Endothelial cell (in vitro differentiated cells): ENCODE results near the gene THBS1. TPM values are rescaled to one million over a fixed set of nuclear protein-coding genes. Genes with fewer than 3 reads are reported as not detected.
A peak's percentile ranks its signal among the peaks of the same experiment; 100 is the strongest.

Source experiments
- DNase-seq: peaks from one replicate; pipeline ENCODE4 v3.0.0; 2021; ENCODE audit warnings: low spot score
- H3K27ac Mint-ChIP-seq: one replicate; pipeline ENCODE4 v1.8.0; 2021; ENCODE audit warnings: mixed read lengths, inconsistent platforms; ENCODE audit not compliant: unreplicated experiment
- H3K27me3 Mint-ChIP-seq: one replicate; pipeline ENCODE4 v1.8.0; 2021; ENCODE audit warnings: mild to moderate bottlenecking, moderate library complexity, mixed read lengths, inconsistent platforms; ENCODE audit not compliant: unreplicated experiment
- H3K36me3 Mint-ChIP-seq: one replicate; pipeline ENCODE4 v1.8.0; 2021; ENCODE audit warnings: mild to moderate bottlenecking, low read depth, mixed read lengths, inconsistent platforms; ENCODE audit not compliant: unreplicated experiment
- H3K4me1 Mint-ChIP-seq: one replicate; pipeline ENCODE4 v1.8.0; 2021; ENCODE audit warnings: mild to moderate bottlenecking, mixed read lengths, inconsistent platforms; ENCODE audit not compliant: unreplicated experiment
- H3K4me3 Mint-ChIP-seq: one replicate; pipeline ENCODE4 v1.8.0; 2021; ENCODE audit warnings: mild to moderate bottlenecking, mixed read lengths, inconsistent platforms; ENCODE audit not compliant: unreplicated experiment
- H3K9me3 Mint-ChIP-seq: one replicate; pipeline ENCODE4 v1.8.0; 2021; ENCODE audit warnings: mixed read lengths, inconsistent platforms; ENCODE audit not compliant: unreplicated experiment
- CTCF ChIP-seq: fragments of 200-600 bp; sonication (generic); IDR thresholded peaks from one replicate; pipeline ENCODE4 v1.5.0; 2021; ENCODE audit warnings: antibody characterized with exemption; ENCODE audit not compliant: unreplicated experiment
- total RNA-seq: library from RNA; stranded (reverse); fragmentation: NEBNext Ultra II Directional; extraction: Animal tissue kit (Norgen Biotek cat#: 25700); gene quantifications from one replicate; pipeline ENCODE4 v1.2.1, GENCODE V29; 2021; ENCODE audit not compliant: unreplicated experiment

Gene THBS1
- total RNA-seq, 1 donor from 2014 or later, result 8.2 TPM

GRCh38 chr15:39588531-39589192, 7.8 kb downstream of the THBS1 start:
- Mint-ChIP-seq H3K4me3 (peak overlapping the region; percentile 32), H3K4me1 (peaks cover 7% of the 10 kb centered on the region), H3K27me3 (no peaks in the 10 kb centered on the region), H3K27ac (no peak overlapping the region), H3K36me3 (peaks cover 5% of the 10 kb centered on the region), H3K9me3 (no peaks in the 10 kb centered on the region)
- no peak for DNase-seq
- TF ChIP-seq CTCF, result no peak

- Mint-ChIP-seq H3K4me3 (peak overlapping the region; percentile 32), H3K27ac (no peak overlapping the region), H3K4me1 (peaks cover 7% of the 10 kb centered on the region), H3K9me3 (no peaks in the 10 kb centered on the region), H3K27me3 (no peaks in the 10 kb centered on the region), H3K36me3 (peaks cover 5% of the 10 kb centered on the region)
- no peak for DNase-seq
- TF ChIP-seq CTCF, result no peak
Measured at GRCh38 chr15:39589193-39589814, 8.4 kb downstream of the THBS1 start.

GRCh38 chr15:39589815-39590644, 9.2 kb downstream of the THBS1 start:
- H3K4me3 Mint-ChIP-seq, result no peak overlapping the region
- H3K27me3 Mint-ChIP-seq, result no peaks in the 10 kb centered on the region
- no peak for TF ChIP-seq CTCF
- no peak for DNase-seq
- H3K36me3 Mint-ChIP-seq, result peaks cover 5% of the 10 kb centered on the region
- H3K9me3 Mint-ChIP-seq, result no peaks in the 10 kb centered on the region
- H3K4me1 Mint-ChIP-seq, result peaks cover 6% of the 10 kb centered on the region
- no peak overlapping the region for H3K27ac Mint-ChIP-seq

GRCh38 chr15:39591141-39591895, 10.4 kb downstream of the THBS1 start:
- TF ChIP-seq CTCF, result no peak
- H3K9me3 Mint-ChIP-seq, result no peaks in the 10 kb centered on the region
- H3K27me3 Mint-ChIP-seq, result no peaks in the 10 kb centered on the region
- no peaks in the 10 kb centered on the region for H3K4me1 Mint-ChIP-seq
- peaks cover 5% of the 10 kb centered on the region for H3K36me3 Mint-ChIP-seq
- no peak for DNase-seq
- H3K27ac Mint-ChIP-seq, result no peak overlapping the region
- no peak overlapping the region for H3K4me3 Mint-ChIP-seq
